ENCODE data around the gene PRSS58.

The PRSS58 gene

GRCh38 chr7:142272841-142273240 is 15.0 kb upstream of the PRSS58 start:
- POLR2A ChIA-PET = no interaction called here
- TF ChIP-seq CTCF (IDR thresholded peaks at IDR 0.05; ENCODE audit: insufficient read depth, low read length, missing control alignments) = no peak
- no peak overlapping the region for H3K4me3 ChIP-seq (ENCODE audit: low read depth, low read length)
- no peak for DNase-seq (ENCODE audit: low read depth, low spot score)
- CTCF ChIA-PET = no interaction called here

DNA sequence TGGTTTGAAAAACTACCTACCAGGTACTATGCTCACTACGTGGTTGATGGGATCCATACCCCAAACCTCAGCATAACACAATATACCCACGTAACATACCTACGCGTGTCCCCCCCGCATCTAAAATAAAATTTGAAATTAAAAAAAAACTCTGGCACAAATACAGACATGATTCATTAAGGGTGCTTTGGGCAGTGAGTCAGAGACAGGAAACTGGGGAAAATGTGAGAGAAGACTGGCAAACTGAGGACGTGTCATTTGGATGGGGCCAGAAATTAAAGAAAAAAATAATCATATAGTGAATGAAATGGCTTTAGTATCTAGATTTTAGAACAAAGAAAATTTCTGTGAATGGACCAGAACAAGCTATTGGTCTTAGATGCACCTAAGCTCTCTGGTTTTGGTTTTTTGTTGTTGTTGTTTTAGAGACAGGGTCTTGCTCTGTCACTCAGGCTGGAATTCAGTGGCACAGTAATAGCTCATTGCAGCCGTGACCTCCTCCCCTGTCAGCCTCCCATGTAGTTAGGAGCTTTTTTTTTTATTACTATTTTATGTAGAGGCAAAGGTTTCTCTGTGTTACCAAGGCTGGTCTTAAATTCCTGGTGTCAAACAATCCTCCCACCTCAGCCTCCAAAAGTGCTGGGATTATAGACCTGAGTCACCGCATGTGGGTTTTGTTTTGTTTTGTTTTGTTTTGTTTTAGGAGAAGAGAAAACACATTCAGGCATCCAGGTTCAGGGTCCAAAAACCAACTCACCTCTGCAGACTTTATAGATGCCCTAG is 5.9 kb upstream of the PRSS58 start:
- TF ChIP-seq CTCF (IDR thresholded peaks at IDR 0.05; ENCODE audit: insufficient read depth, low read length, missing control alignments) = no peak
- DNase-seq (ENCODE audit: low read depth, low spot score) = no peak
- H3K4me3 ChIP-seq (ENCODE audit: low read depth, low read length) = no peak overlapping the region
- ChIA-PET POLR2A (no interaction called here), CTCF (no interaction called here)

DNA sequence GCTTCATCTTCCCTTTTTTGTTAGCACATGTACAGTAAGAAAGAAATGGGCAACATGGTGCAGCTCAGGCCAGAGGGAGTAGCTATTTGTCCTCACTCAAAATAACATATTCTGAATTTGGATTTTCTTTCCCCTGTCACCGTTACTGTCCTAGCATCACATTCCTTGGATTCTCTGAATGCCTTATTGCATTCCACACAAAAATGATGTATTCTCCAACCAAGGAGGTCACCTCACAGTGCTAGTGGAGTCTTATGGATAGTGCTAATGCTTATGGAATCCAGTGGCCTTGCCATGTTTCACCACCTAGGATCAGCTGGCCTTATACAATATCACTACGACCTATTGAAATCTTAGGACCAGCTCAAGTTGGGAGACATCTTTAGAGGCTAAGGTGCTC is 7.2 kb downstream of the PRSS58 start:
- DNase-seq (ENCODE audit: low read depth, low spot score) = no peak
- no peak overlapping the region for H3K4me3 ChIP-seq (ENCODE audit: low read depth, low read length)
- CTCF ChIA-PET = no interaction called here
- TF ChIP-seq CTCF (IDR thresholded peaks at IDR 0.05; ENCODE audit: insufficient read depth, low read length, missing control alignments) = no peak
- POLR2A ChIA-PET = interaction anchor here (0.6 kb wide), 1 partner anchor 881 kb away, joined by 4 read pairs; no protein-coding TSS in a partner anchor

- H3K4me3 ChIP-seq (ENCODE audit: low read depth, low read length) = no peak overlapping the region
- ChIA-PET POLR2A (no interaction called here), CTCF (no interaction called here)
- no peak for TF ChIP-seq CTCF (IDR thresholded peaks at IDR 0.05; ENCODE audit: insufficient read depth, low read length, missing control alignments)
- no peak for DNase-seq (ENCODE audit: low read depth, low spot score)
Observed at GRCh38 chr7:142249918-142250317, 7.9 kb downstream of the PRSS58 start.

DNA sequence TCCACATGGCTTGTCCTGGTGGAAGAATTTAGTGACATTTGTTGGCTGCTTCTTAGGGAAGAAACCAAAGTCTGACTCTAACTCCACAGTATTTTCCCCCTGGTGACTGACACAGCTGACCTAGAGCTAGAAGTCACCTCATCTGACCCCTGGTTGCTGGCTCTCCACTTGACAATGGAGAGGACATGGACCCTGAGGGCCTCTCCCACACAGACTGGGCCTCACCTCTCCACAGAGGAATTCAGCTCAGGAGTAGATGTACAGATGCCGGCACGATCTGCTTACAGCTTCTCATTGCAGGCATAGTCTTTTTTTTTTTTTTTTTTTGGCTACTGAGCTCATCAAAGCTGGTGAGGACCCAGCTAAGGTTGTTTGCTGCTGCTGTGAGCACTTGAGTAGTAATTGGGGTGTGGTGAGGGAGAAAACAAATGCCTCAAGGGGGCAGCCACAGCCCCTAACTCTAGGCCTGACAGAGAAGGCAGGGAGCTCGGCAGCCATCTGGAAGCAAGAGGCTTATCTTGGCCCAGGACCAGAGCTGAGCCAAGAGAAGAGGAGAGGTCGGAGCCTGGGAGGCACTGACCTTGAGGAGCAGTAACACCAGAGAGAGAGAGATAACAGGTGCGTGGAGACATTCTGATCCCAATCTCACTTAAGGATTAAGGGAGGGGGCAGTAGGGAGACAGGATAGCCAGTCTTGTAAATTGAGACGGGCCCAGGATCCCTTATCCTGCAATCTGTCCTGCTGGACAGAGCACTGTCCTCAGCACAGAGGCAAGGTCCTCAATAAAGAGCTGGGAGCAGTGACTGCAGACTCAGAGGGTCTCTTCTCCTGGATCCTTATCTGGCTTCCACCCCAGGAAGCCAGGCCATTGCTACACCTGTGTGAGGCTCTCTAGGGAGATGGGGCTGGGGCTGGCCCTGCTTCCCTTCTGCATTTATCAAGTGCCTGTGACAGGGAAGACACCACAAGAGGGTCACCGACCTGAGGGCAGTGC is 9.4 kb downstream of the PRSS58 start:
- TF ChIP-seq CTCF (IDR thresholded peaks at IDR 0.05; ENCODE audit: insufficient read depth, low read length, missing control alignments) = no peak
- ChIA-PET POLR2A (no interaction called here), CTCF (no interaction called here)
- no peak overlapping the region for H3K4me3 ChIP-seq (ENCODE audit: low read depth, low read length)
- no peak for DNase-seq (ENCODE audit: low read depth, low spot score)

GRCh38 chr7:142243823-142244222 is 14.0 kb downstream of the PRSS58 start:
- no peak for TF ChIP-seq CTCF (IDR thresholded peaks at IDR 0.05; ENCODE audit: insufficient read depth, low read length, missing control alignments)
- ChIA-PET POLR2A (no interaction called here), CTCF (no interaction called here)

More at GRCh38 chr7:142243823-142244222, 14.0 kb downstream of the PRSS58 start:
- no peak for DNase-seq (ENCODE audit: low read depth, low spot score)
- H3K4me3 ChIP-seq (ENCODE audit: low read depth, low read length) = no peak overlapping the region

Data from AG04449 (cell line).